Frontal cortex (tissue), 4 donors: ENCODE results near the gene LRRN4. TPM values are rescaled to one million over a fixed set of nuclear protein-coding genes. Genes with fewer than 3 reads are reported as not detected.

ENCODE experiments used
- DNase-seq, 2 donors: peaks; one replicate each; pipeline ENCODE4 v3.0.0; 2012; ENCODE audit warnings: low spot score in 2 of 2
- FAIRE-seq: peaks from 2 replicates; lab custom pipeline; 2012; peaks lifted over from hg19 to GRCh38; lab: Jason Lieb, UNC
- small RNA-seq: library from RNA; depleted of rRNA; stranded (forward); fragments of <200 nt; gene quantifications from one replicate; pipeline ENCODE3, GENCODE V24; 2014
- total RNA-seq: library from RNA; depleted of rRNA; stranded (reverse); fragments of >200 nt; gene quantifications from one replicate; pipeline ENCODE4 v1.2.3, GENCODE V29; 2014
- donor health status: control.
- donor health status: control.
- donor health status: control.

LRRN4 gene
- total RNA-seq, 1 donor from 2014 or later, result 0.41 TPM

- no peak for FAIRE-seq
- no peak for DNase-seq
Observed at GRCh38 chr20:5991623-5992441, 62.0 kb downstream of the LRRN4 start.

- no peak for DNase-seq
- FAIRE-seq, result no peak
Observed at GRCh38 chr20:5990946-5991345, 62.9 kb downstream of the LRRN4 start.

Small RNA genes lying within 50 kb of the gene (small RNA-seq; reads per million reads assigned to genes)
- gene RN7SL498P, result not detected

Other genes starting within 250 kb of the LRRN4 start
- 28.9 TPM for gene CHGB, start 142.6 kb downstream of the LRRN4 start, total RNA-seq
- gene TRMT6, start 103.5 kb downstream of the LRRN4 start, total RNA-seq, result 7.3 TPM
- gene MCM8, start 103.4 kb downstream of the LRRN4 start, total RNA-seq, result 4.5 TPM
- gene CRLS1, start 47.9 kb downstream of the LRRN4 start, total RNA-seq, result 35.5 TPM
- gene FERMT1, start 69.0 kb upstream of the LRRN4 start, total RNA-seq, result 1.2 TPM